NT2/D1 (cell line): Measurements from ENCODE around the gene ZCWPW1.

Experiments
- YY1 ChIP-seq: IDR thresholded peaks from 2 replicates; pipeline ENCODE4 v1.6.1; 2011; ENCODE audit not compliant: insufficient read length, insufficient read depth
- ZNF274 ChIP-seq: IDR thresholded peaks from 2 replicates; pipeline ENCODE4 v1.6.1; 2011; ENCODE audit warnings: mild to moderate bottlenecking, low read depth, low read length

DNA sequence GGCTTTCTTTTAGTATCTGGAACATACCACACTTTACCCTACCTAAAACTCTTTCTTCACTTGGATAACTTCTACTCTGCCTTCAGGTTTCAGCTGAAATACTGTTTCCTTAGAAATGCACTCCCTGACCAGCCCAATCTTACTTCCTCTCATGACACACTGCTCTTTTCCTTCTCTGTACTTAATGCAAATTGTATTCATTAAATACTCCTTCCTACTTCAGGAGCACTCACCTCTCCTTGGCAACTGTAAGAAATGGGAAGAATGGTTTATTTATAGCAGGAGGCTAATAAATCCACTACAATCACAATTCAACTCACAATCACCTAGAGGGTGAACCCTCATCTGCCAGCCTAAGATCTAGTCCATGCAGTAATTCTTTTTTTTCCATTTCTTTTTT lies 15.2 kb downstream of the ZCWPW1 start:
- TF ChIP-seq ZNF274 (no peak), YY1 (no peak)
